ENCODE results near the gene CXCR2.

The CXCR2 gene

DNA sequence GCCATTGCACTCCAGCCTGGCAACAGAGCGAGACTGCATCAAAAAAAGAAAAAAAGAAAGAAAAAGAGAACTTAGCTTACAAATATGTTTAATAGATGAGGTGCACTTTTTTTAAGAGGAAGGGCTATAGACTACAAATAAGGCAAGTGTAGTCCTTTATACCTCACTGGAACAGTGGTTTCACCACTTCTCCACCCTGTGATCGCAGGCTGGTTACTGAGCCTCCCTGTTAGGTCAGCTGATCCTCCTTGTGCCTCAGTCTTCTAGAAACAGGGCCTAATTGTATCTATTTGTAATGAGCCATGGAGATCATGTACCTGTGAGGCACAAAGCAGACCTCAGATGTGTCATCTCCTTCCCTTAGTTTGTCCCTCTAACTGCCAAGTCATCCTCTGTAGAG is 4.5 kb downstream of the CXCR2 start:
- Histone ChIP-seq H3K27me3 (ENCODE audit: insufficient read depth, low read length) (peaks cover 69% of the 10 kb centered on the region), H2AFZ (ENCODE audit: low read length, unreplicated experiment) (no peak overlapping the region), H3K4me3 (ENCODE audit: low read depth, low read length) (no peak overlapping the region), H3K4me1 (ENCODE audit: control insufficient read depth, insufficient read depth, low read length, unreplicated experiment) (no peaks in the 10 kb centered on the region), H3K79me2 (ENCODE audit: control insufficient read depth, insufficient read depth, low read length, unreplicated experiment) (no peaks in the 10 kb centered on the region), H3K27ac (ENCODE audit: low read depth, low read length) (no peak overlapping the region), H3K36me3 (ENCODE audit: insufficient read depth, low read length) (no peaks in the 10 kb centered on the region)

DNA sequence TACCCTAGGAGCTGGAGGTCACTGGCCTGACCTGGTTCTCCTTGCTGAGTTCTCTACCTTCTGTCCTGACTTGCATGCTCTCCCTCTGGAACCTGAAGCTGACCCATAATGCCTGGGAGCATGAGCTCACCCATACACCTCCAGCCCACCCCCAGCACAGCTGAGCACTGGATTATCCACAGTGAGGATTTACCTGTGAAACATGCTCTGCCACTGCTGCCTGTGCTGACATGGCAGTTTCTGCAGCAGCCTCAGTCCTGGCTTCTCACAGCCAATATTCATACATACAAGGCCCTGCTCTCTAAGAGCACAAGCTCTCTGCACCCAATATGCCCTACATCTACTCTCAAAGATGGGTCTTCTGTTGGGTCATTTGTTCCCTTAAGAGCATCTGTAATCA is 5.0 kb downstream of the CXCR2 start:
- Histone ChIP-seq H3K36me3 (ENCODE audit: insufficient read depth, low read length) (no peaks in the 10 kb centered on the region), H3K79me2 (ENCODE audit: control insufficient read depth, insufficient read depth, low read length, unreplicated experiment) (no peaks in the 10 kb centered on the region), H2AFZ (ENCODE audit: low read length, unreplicated experiment) (no peak overlapping the region), H3K4me1 (ENCODE audit: control insufficient read depth, insufficient read depth, low read length, unreplicated experiment) (no peaks in the 10 kb centered on the region), H3K27me3 (ENCODE audit: insufficient read depth, low read length) (peaks cover 69% of the 10 kb centered on the region), H3K4me3 (ENCODE audit: low read depth, low read length) (no peak overlapping the region), H3K27ac (ENCODE audit: low read depth, low read length) (no peak overlapping the region)

DNA sequence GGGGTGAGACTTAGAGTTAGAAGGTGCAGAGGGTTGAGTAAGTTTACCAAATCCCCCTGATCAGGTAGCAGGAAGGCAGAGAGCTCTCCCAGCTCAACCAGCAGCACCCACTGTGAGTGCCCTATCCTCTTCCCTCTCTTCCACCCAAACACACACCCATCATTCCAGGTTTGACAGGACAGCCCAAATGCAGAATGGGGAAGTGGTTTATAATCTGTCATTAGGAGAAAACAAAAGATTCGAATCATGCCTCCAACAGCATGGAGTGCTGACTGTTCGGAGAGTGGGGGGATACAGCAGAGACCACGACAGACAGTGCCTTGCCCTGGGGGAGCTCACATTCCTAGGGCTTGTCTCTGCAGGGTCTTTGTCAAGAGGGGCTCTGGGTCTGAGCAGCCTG is 11.7 kb downstream of the CXCR2 start:
- no peaks in the 10 kb centered on the region for H3K79me2 ChIP-seq (ENCODE audit: control insufficient read depth, insufficient read depth, low read length, unreplicated experiment)
- no peaks in the 10 kb centered on the region for H3K4me1 ChIP-seq (ENCODE audit: control insufficient read depth, insufficient read depth, low read length, unreplicated experiment)
- no peak overlapping the region for H2AFZ ChIP-seq (ENCODE audit: low read length, unreplicated experiment)
- no peak overlapping the region for H3K4me3 ChIP-seq (ENCODE audit: low read depth, low read length)
- H3K27ac ChIP-seq (ENCODE audit: low read depth, low read length) = no peak overlapping the region
- peaks cover 94% of the 10 kb centered on the region for H3K27me3 ChIP-seq (ENCODE audit: insufficient read depth, low read length)
- no peaks in the 10 kb centered on the region for H3K36me3 ChIP-seq (ENCODE audit: insufficient read depth, low read length)

DNA sequence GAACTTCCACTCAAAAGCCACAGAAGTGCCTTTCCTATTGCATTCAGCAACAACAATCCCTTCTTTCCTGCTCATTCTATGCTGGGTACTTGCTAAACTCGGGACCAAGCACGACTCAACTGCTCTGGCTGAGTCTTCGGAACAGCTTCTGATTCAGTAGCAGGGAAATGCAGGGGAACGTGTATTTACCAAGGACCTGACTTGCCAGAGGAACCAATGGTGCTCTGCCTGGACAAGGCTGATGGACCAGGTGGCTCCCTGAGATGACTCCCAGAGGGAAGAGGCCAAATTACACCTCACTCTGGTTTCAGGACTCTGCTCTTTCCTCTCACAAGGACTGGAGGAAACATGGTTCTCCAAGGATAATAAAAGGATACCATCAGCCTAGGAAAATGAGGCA is 12.2 kb downstream of the CXCR2 start:
- Histone ChIP-seq H3K27me3 (ENCODE audit: insufficient read depth, low read length) (peaks cover 94% of the 10 kb centered on the region), H3K4me3 (ENCODE audit: low read depth, low read length) (no peak overlapping the region), H3K79me2 (ENCODE audit: control insufficient read depth, insufficient read depth, low read length, unreplicated experiment) (no peaks in the 10 kb centered on the region), H3K4me1 (ENCODE audit: control insufficient read depth, insufficient read depth, low read length, unreplicated experiment) (no peaks in the 10 kb centered on the region), H3K27ac (ENCODE audit: low read depth, low read length) (no peak overlapping the region), H3K36me3 (ENCODE audit: insufficient read depth, low read length) (no peaks in the 10 kb centered on the region), H2AFZ (ENCODE audit: low read length, unreplicated experiment) (no peak overlapping the region)

DNA sequence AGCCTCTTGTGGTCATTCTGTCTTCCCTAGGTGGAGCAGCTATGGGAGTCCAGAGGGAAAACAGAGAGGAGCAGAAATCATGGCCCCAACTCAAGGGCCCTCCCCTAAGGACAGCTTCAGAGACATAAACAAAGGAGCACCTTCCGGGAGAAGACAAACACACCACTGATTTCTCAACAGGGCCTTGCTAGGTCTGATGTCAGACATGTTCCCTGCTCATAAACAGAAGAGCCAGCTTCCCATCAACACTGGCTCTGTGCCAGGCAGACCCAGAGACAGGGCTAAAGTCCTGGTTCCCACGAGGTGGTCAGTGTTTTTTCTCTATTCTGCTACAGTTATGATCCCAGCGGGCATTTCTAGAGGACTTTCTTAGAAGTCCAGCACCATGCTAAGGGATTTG is 19.3 kb downstream of the CXCR2 start:
- no peaks in the 10 kb centered on the region for H3K36me3 ChIP-seq (ENCODE audit: insufficient read depth, low read length)
- H2AFZ ChIP-seq (ENCODE audit: low read length, unreplicated experiment) = no peak overlapping the region
- H3K27ac ChIP-seq (ENCODE audit: low read depth, low read length) = no peak overlapping the region
- H3K27me3 ChIP-seq (ENCODE audit: insufficient read depth, low read length) = peaks cover 72% of the 10 kb centered on the region
- no peak overlapping the region for H3K4me3 ChIP-seq (ENCODE audit: low read depth, low read length)
- no peaks in the 10 kb centered on the region for H3K79me2 ChIP-seq (ENCODE audit: control insufficient read depth, insufficient read depth, low read length, unreplicated experiment)
- H3K4me1 ChIP-seq (ENCODE audit: control insufficient read depth, insufficient read depth, low read length, unreplicated experiment) = no peaks in the 10 kb centered on the region

DNA sequence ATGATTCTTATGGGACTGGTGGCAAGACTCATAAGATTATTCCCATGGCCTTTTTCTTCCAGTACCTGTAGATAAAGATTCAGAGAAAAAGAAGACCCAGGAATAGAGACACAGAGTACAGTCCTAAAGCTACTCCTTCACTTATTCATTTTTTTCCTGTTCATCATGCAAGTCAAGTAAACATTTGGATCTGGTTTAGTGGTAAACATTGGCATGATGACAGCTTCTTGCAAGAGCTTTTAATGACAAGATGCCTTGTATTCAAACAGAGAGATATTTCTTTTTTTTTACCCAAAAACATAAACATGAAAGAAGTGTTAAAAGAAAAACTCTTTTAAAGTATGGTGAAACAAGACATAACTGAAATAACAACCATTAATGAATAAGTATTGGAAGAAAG is 20.2 kb downstream of the CXCR2 start:
- Histone ChIP-seq H3K27ac (ENCODE audit: low read depth, low read length) (no peak overlapping the region), H3K4me1 (ENCODE audit: control insufficient read depth, insufficient read depth, low read length, unreplicated experiment) (no peaks in the 10 kb centered on the region), H3K79me2 (ENCODE audit: control insufficient read depth, insufficient read depth, low read length, unreplicated experiment) (no peaks in the 10 kb centered on the region), H2AFZ (ENCODE audit: low read length, unreplicated experiment) (no peak overlapping the region), H3K27me3 (ENCODE audit: insufficient read depth, low read length) (peaks cover 70% of the 10 kb centered on the region), H3K4me3 (ENCODE audit: low read depth, low read length) (no peak overlapping the region), H3K36me3 (ENCODE audit: insufficient read depth, low read length) (no peaks in the 10 kb centered on the region)

DNA sequence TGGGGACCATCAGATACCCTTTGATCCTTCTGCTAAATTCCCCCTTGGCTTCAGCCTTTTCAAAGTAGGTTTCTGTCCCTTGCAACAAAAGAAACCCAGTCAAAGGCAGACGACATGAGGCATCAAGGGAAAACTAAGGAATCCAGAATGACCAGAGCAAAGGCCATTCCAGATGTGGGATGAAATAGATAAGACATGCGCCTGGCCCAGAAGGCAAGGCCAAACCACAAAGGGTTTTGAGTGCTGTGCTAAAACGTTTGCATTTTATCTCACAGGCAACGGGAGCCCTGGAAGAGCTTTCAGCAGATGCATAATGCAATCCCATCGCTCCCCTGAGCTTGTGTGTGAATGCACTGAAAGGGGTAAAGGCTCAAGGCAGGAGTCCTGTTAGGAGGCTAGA is 23.3 kb downstream of the CXCR2 start:
- Histone ChIP-seq H3K27me3 (ENCODE audit: insufficient read depth, low read length) (peaks cover 67% of the 10 kb centered on the region), H3K27ac (ENCODE audit: low read depth, low read length) (no peak overlapping the region), H3K79me2 (ENCODE audit: control insufficient read depth, insufficient read depth, low read length, unreplicated experiment) (no peaks in the 10 kb centered on the region), H3K4me1 (ENCODE audit: control insufficient read depth, insufficient read depth, low read length, unreplicated experiment) (no peaks in the 10 kb centered on the region), H3K36me3 (ENCODE audit: insufficient read depth, low read length) (no peaks in the 10 kb centered on the region), H2AFZ (ENCODE audit: low read length, unreplicated experiment) (no peak overlapping the region), H3K4me3 (ENCODE audit: low read depth, low read length) (no peak overlapping the region)

DNA sequence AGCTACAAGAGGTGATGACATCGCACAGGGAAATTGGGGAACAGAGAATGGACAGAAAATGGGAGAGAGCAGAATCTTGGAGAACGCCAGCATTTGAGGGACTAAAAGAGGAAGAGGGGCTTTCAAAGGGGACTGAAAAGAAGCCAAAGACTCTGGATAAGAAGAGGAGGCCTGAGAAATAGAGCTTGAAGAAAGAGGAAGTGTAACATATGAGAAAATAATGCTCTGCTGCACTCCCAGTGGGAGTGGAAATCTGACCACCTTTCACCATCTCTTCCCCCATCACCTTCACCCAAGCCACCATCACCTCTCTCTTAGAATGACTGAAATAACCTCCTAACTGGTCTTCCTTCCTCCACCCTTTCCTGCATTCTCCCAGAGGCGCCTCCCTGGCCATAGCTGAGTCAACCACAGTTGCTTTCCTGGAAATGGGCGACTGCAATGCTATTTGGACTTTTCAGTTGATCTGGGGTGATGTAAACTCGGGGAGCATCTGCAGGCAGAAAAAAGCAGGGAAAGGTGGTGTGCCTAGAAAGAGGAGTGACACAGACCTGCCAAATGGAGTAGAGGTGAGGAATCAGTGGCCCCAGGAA is 24.1 kb downstream of the CXCR2 start:
- Histone ChIP-seq H3K36me3 (ENCODE audit: insufficient read depth, low read length) (no peaks in the 10 kb centered on the region), H3K4me1 (ENCODE audit: control insufficient read depth, insufficient read depth, low read length, unreplicated experiment) (no peaks in the 10 kb centered on the region), H2AFZ (ENCODE audit: low read length, unreplicated experiment) (no peak overlapping the region)

DNA sequence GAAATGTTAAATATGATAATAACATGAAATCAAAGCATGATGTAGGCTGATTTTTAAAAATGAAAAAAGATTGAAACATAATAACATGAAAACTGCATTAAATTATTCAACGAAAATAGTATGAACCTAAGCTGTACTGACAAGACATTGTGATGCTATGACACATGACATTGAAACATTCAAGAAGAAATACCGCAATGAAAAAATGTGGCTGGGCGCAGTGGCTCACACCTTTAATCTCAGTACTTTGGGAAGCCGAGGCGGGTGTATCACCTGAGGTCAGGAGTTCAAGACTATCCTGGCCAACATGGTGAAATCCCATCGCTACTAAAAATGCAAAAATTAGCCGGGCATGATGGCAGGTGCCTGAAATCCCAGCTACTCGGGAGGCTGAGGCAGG is 26.3 kb downstream of the CXCR2 start:
- Histone ChIP-seq H3K27me3 (ENCODE audit: insufficient read depth, low read length) (peaks cover 75% of the 10 kb centered on the region), H2AFZ (ENCODE audit: low read length, unreplicated experiment) (no peak overlapping the region), H3K4me3 (ENCODE audit: low read depth, low read length) (no peak overlapping the region), H3K27ac (ENCODE audit: low read depth, low read length) (no peak overlapping the region), H3K36me3 (ENCODE audit: insufficient read depth, low read length) (no peaks in the 10 kb centered on the region), H3K4me1 (ENCODE audit: control insufficient read depth, insufficient read depth, low read length, unreplicated experiment) (no peaks in the 10 kb centered on the region), H3K79me2 (ENCODE audit: control insufficient read depth, insufficient read depth, low read length, unreplicated experiment) (no peaks in the 10 kb centered on the region)

More for the DNA sequence above, 24.1 kb downstream of the CXCR2 start:
- H3K4me3 ChIP-seq (ENCODE audit: low read depth, low read length) = no peak overlapping the region
- peaks cover 74% of the 10 kb centered on the region for H3K27me3 ChIP-seq (ENCODE audit: insufficient read depth, low read length)
- no peaks in the 10 kb centered on the region for H3K79me2 ChIP-seq (ENCODE audit: control insufficient read depth, insufficient read depth, low read length, unreplicated experiment)
- H3K27ac ChIP-seq (ENCODE audit: low read depth, low read length) = no peak overlapping the region

DNA sequence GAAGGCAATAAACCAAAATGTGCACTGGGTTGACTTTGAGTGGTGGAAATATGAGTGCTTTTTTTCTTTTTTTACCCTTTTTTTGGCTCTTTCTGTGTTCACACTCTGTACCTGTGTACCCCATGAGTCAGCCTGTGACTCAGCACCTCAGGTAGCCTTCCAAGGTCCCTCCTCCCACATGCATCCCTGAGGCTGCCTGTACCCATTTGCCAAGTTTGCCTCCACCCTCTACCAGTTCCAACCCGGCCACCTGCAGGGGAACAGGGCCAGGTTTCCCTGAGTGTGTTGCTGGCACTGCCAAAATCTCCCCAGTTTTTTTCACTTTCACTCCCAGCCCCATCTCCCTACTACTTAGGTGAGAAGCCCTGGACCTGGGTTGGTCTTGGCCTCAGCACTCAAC is 26.9 kb downstream of the CXCR2 start:
- Histone ChIP-seq H3K36me3 (ENCODE audit: insufficient read depth, low read length) (no peaks in the 10 kb centered on the region), H3K4me3 (ENCODE audit: low read depth, low read length) (no peak overlapping the region), H3K27ac (ENCODE audit: low read depth, low read length) (no peak overlapping the region), H2AFZ (ENCODE audit: low read length, unreplicated experiment) (no peak overlapping the region), H3K27me3 (ENCODE audit: insufficient read depth, low read length) (peaks cover 81% of the 10 kb centered on the region), H3K79me2 (ENCODE audit: control insufficient read depth, insufficient read depth, low read length, unreplicated experiment) (no peaks in the 10 kb centered on the region), H3K4me1 (ENCODE audit: control insufficient read depth, insufficient read depth, low read length, unreplicated experiment) (no peaks in the 10 kb centered on the region)

DNA sequence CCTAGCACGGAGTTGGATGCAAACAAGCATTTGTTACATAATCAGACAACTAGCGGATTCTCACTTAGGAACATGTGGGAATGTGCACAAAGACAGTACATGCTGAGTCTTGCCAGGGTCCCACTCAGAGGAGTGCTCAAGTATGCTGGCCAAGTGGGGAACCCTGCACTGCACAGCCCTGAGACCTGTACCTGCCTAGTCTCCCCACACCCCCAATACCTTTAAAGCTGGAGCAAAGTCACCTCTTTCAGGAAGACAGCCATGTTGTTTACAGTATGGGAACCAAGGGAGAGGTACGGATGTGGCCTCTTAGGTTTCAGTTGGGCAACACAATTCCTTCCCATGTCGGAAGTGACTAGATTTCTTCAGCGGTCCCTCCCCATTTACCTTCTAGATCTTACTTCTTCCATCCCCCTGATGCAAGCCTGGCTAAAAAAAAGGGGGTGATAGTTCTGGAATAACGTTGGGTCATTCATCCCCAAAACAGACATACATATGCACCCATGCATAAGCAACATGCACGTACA is 30.2 kb downstream of the CXCR2 start:
- no peak overlapping the region for H2AFZ ChIP-seq (ENCODE audit: low read length, unreplicated experiment)
- no peaks in the 10 kb centered on the region for H3K4me1 ChIP-seq (ENCODE audit: control insufficient read depth, insufficient read depth, low read length, unreplicated experiment)

More for the DNA sequence above, 30.2 kb downstream of the CXCR2 start:
- H3K4me3 ChIP-seq (ENCODE audit: low read depth, low read length) = no peak overlapping the region
- no peak overlapping the region for H3K27ac ChIP-seq (ENCODE audit: low read depth, low read length)
- H3K36me3 ChIP-seq (ENCODE audit: insufficient read depth, low read length) = no peaks in the 10 kb centered on the region
- peaks cover 83% of the 10 kb centered on the region for H3K27me3 ChIP-seq (ENCODE audit: insufficient read depth, low read length)
- H3K79me2 ChIP-seq (ENCODE audit: control insufficient read depth, insufficient read depth, low read length, unreplicated experiment) = no peaks in the 10 kb centered on the region
